HG03575 (cell line): ENCODE results near the gene NLRP6.
"Not testable (repeated sequence)": the region's sequence is repeated elsewhere in the genome, so short reads cannot be mapped to it uniquely, and the experiment has no call there.

Source experiments
- ATAC-seq: cut with Tn5 transposase; IDR thresholded peaks from one replicate; pipeline ENCODE4 v1.9.1; 2021; ENCODE audit not compliant: unreplicated experiment, insufficient number of reproducible peaks, low FRiP score; ENCODE audit errors: extremely low read depth

NLRP6 gene

GRCh38 chr11:278001-278951, at the start of gene NLRP6:
Gene NLRP6, plus strand, starts transcription at chr11:278407. Its CDS starts 163 bp downstream, at chr11:278570.
- no peak for ATAC-seq

GRCh38 chr11:230431-230830, 47.8 kb upstream of the NLRP6 start:
- no peak for ATAC-seq

- no peak for ATAC-seq
Observed at GRCh38 chr11:232783-233565, 45.2 kb upstream of the NLRP6 start.

GRCh38 chr11:235180-235579, 43.0 kb upstream of the NLRP6 start:
- no peak for ATAC-seq

GRCh38 chr11:235609-235996, 42.6 kb upstream of the NLRP6 start:
- ATAC-seq: no peak

- no peak for ATAC-seq
Observed at GRCh38 chr11:235997-236773, 42.0 kb upstream of the NLRP6 start, which contains the start of gene SIRT3. Gene SIRT3, minus strand, starts transcription at chr11:236342. Its CDS starts 14 bp downstream, at chr11:236328.

GRCh38 chr11:236774-237767, 41.1 kb upstream of the NLRP6 start, which contains the start of gene PSMD13:
Gene PSMD13, plus strand, starts transcription at chr11:236976. Its CDS starts 74 bp downstream, at chr11:237050.
- no peak for ATAC-seq

GRCh38 chr11:238346-238745, 39.9 kb upstream of the NLRP6 start:
- not testable (repeated sequence) for ATAC-seq

GRCh38 chr11:240315-240714, 37.9 kb upstream of the NLRP6 start:
- ATAC-seq: no peak

- no peak for ATAC-seq
Observed at GRCh38 chr11:241634-242033, 36.6 kb upstream of the NLRP6 start.

- no peak for ATAC-seq
Observed at GRCh38 chr11:244376-244775, 33.8 kb upstream of the NLRP6 start.

GRCh38 chr11:249062-249461, 29.1 kb upstream of the NLRP6 start:
- no peak for ATAC-seq

- no peak for ATAC-seq
Observed at GRCh38 chr11:250274-250673, 27.9 kb upstream of the NLRP6 start.

GRCh38 chr11:250740-251299, 27.4 kb upstream of the NLRP6 start:
- no peak for ATAC-seq

- no peak for ATAC-seq
Observed at GRCh38 chr11:251550-251949, 26.7 kb upstream of the NLRP6 start.

- no peak for ATAC-seq
Observed at GRCh38 chr11:252666-253065, 25.5 kb upstream of the NLRP6 start.

GRCh38 chr11:253160-253885, 24.9 kb upstream of the NLRP6 start:
- ATAC-seq: no peak
